Endothelial cell of umbilical vein (primary cell): ENCODE results near the gene RFNG. TPM values are rescaled to one million over a fixed set of nuclear protein-coding genes. Genes with fewer than 3 reads are reported as not detected.

ENCODE experiments used
- BruUV-seq: library from RNA; stranded (reverse); fragments of 400-500 nt; replicated peaks from 2 replicates; lab custom pipeline; 2021; lab: Mats Ljungman, UMichigan
- CTCF ChIA-PET: fragments of 300-600, 350-600 bp; sonication (Branson Sonifier 250); formaldehyde crosslinking; loops from one replicate; lab custom pipeline; 2021; ENCODE audit warnings: antibody characterized with exemption, inconsistent platforms; lab: Charles Lee
- POLR2A ChIA-PET: fragments of 300-600, 350-600 bp; sonication (Branson Sonifier 250); formaldehyde crosslinking; loops from one replicate; lab custom pipeline; 2021; ENCODE audit warnings: antibody characterized with exemption, inconsistent platforms; lab: Charles Lee
- DNase-seq: peaks from one replicate; pipeline ENCODE4 v3.0.0-alpha.2; 2011; ENCODE audit warnings: low read depth, low spot score
- FAIRE-seq: peaks from 2 replicates; lab custom pipeline; 2011; peaks lifted over from hg19 to GRCh38; lab: Jason Lieb, UNC
- H2AFZ ChIP-seq: 2 replicates; pipeline ENCODE4 v1.6.0; 2012; ENCODE audit warnings: low read depth, low read length, control low read depth, inconsistent platforms
- H3K27ac ChIP-seq: 2 replicates; pipeline ENCODE4 v1.5.1; 2011; ENCODE audit warnings: low read depth, mild to moderate bottlenecking, control low read depth, low read length, moderate library complexity; ENCODE audit not compliant: insufficient read depth
- H3K27me3 ChIP-seq, 2 experiments: 2 replicates each; pipeline versions ENCODE4 v1.6.0 to v1.6.1; 2011; ENCODE audit warnings: low read length in 2 of 2, mixed read lengths in 1 of 2; ENCODE audit not compliant: control insufficient read depth in 2 of 2, insufficient read depth in 2 of 2
- H3K36me3 ChIP-seq, 2 experiments: 2 replicates in 1 of 2; 3 replicates in 1 of 2; pipeline ENCODE4 v1.5.1; 2011; ENCODE audit warnings: low read length in 2 of 2, mild to moderate bottlenecking in 1 of 2, moderate library complexity in 1 of 2; ENCODE audit not compliant: control insufficient read depth in 2 of 2, insufficient read depth in 2 of 2; ENCODE audit errors: extremely low read depth in 1 of 2
- H3K4me1 ChIP-seq: 3 replicates; pipeline ENCODE4 v1.5.1; 2011; ENCODE audit warnings: mild to moderate bottlenecking, low read length; ENCODE audit not compliant: control insufficient read depth, insufficient read depth; ENCODE audit errors: extremely low read depth
- H3K4me2 ChIP-seq: 2 replicates; pipeline ENCODE4 v1.6.1; 2011; ENCODE audit warnings: low read length, control low read depth, mixed read lengths; ENCODE audit not compliant: insufficient read depth
- H3K4me3 ChIP-seq, 3 experiments: fragments of 200-600 bp in 1 of 3; sonication (generic), shearing (Covaris generic) in 1 of 3; replicated peaks in 1 of 3; 2 replicates each; pipeline ENCODE4 v1.5.1; 2011 to 2016; ENCODE audit warnings: control low read depth in 3 of 3, low read length in 3 of 3, mild to moderate bottlenecking in 2 of 3, inconsistent platforms in 1 of 3, low read depth in 1 of 3, moderate library complexity in 1 of 3; ENCODE audit not compliant: insufficient read depth in 1 of 3
- H3K79me2 ChIP-seq: 2 replicates; pipeline ENCODE4 v1.6.0; 2012; ENCODE audit warnings: low read length, inconsistent platforms; ENCODE audit not compliant: control insufficient read depth, insufficient read depth
- H3K9ac ChIP-seq: replicated peaks from 2 replicates; pipeline ENCODE3; 2011; ENCODE audit warnings: low read length, control low read depth; ENCODE audit not compliant: insufficient read depth; ENCODE audit errors: extremely low read depth
- H3K9me1 ChIP-seq: replicated peaks from 3 replicates; pipeline ENCODE4 v1.6.0; 2011; ENCODE audit warnings: mild to moderate bottlenecking, low read length; ENCODE audit not compliant: control insufficient read depth, insufficient read depth; ENCODE audit errors: extremely low read depth
- H3K9me3 ChIP-seq: replicated peaks from 2 replicates; pipeline ENCODE4 v1.5.1; 2012; ENCODE audit warnings: low read length, inconsistent platforms; ENCODE audit not compliant: control insufficient read depth, insufficient read depth
- H4K20me1 ChIP-seq: replicated peaks from 2 replicates; pipeline ENCODE3; 2011; ENCODE audit warnings: mild to moderate bottlenecking, low read length; ENCODE audit not compliant: control insufficient read depth, insufficient read depth; ENCODE audit errors: extremely low read depth
- CTCF ChIP-seq, 2 donors: IDR thresholded peaks; 1 replicate in 1 of 2; 2 replicates in 1 of 2; pipeline ENCODE4 v1.5.1; 2011; ENCODE audit warnings: low read length in 2 of 2, mild to moderate bottlenecking in 2 of 2, moderate library complexity in 2 of 2, control low read depth in 1 of 2, inconsistent platforms in 1 of 2, low read depth in 1 of 2; ENCODE audit not compliant: insufficient read depth in 1 of 2; ENCODE audit errors: extremely low read depth in 1 of 2
- EZH2 ChIP-seq: IDR thresholded peaks from 2 replicates; pipeline ENCODE4 v1.6.1; 2012; ENCODE audit warnings: borderline replicate concordance, low read depth, mild to moderate bottlenecking, moderate library complexity, low read length, inconsistent platforms; ENCODE audit not compliant: severe bottlenecking
- FOS ChIP-seq: IDR thresholded peaks from 2 replicates; pipeline ENCODE4 v1.6.1; 2011; ENCODE audit warnings: mild to moderate bottlenecking, low read length, moderate library complexity, borderline replicate concordance; ENCODE audit not compliant: insufficient read depth
- GATA2 ChIP-seq: IDR thresholded peaks from 2 replicates; pipeline ENCODE4 v1.7.0; 2011; ENCODE audit warnings: low read depth, mild to moderate bottlenecking, moderate library complexity, mixed read lengths, low read length; ENCODE audit not compliant: insufficient read length, insufficient read depth
- JUN ChIP-seq: IDR thresholded peaks from 2 replicates; pipeline ENCODE4 v1.6.1; 2011; ENCODE audit warnings: borderline replicate concordance, low read depth; ENCODE audit not compliant: insufficient read length, insufficient read depth
- MAX ChIP-seq: IDR thresholded peaks from 2 replicates; pipeline ENCODE4 v1.6.1; 2011; ENCODE audit not compliant: insufficient read depth, insufficient read length
- MYC ChIP-seq: IDR thresholded peaks from one replicate; pipeline ENCODE4 v1.6.1; 2011; ENCODE audit warnings: mild to moderate bottlenecking, low read depth, low read length
- POLR2A ChIP-seq: IDR thresholded peaks from 2 replicates; pipeline ENCODE4 v1.6.1; 2012; ENCODE audit warnings: low read depth, mild to moderate bottlenecking, control low read depth, low read length
- POLR2AphosphoS5 ChIP-seq: IDR thresholded peaks from 2 replicates; pipeline ENCODE4 v1.6.1; 2012; ENCODE audit warnings: low read depth, mild to moderate bottlenecking, control low read depth, low read length, moderate library complexity; ENCODE audit not compliant: insufficient read depth
- dilution Hi-C: fragments of 300-500 bp; cut with MboI; formaldehyde crosslinking; loops from one replicate; pipeline ENCODE4 v1.15.0; 2019; ENCODE audit warnings: low sequenced_read_pairs; ENCODE audit not compliant: extremely low pct_ligation_motif_present
- intact Hi-C: fragments of 100-400 bp; cut with micrococcal nuclease; formaldehyde crosslinking; loops from one replicate; pipeline ENCODE4 v1.10.0; 2022
- polyA plus RNA-seq, 4 experiments: library from polyadenylated mRNA; depleted of rRNA in 3 of 4; stranded (reverse) in 3 of 4; unstranded in 1 of 4; fragments of >200 nt; gene quantifications; 2 replicates each; pipeline versions ENCODE4 v1.2.1 to v1.2.3, GENCODE V29; 2011 to 2012; ENCODE audit warnings: missing spikeins in 1 of 4
- total RNA-seq: library from RNA; stranded (reverse); gene quantifications from 2 replicates; pipeline ENCODE4 v1.2.3, GENCODE V29; 2021

Gene RFNG
- total and polyA plus RNA-seq, 2 donors (not counting 3 experiments of a cell fraction or from before 2014, with no cell fraction given): 33.7 to 40.0 TPM

GRCh38 chr17:82008941-82009405, 42.6 kb downstream of the RFNG start:
- H3K9me1 ChIP-seq: no peaks in the 10 kb centered on the region
- FAIRE-seq (no peak), DNase-seq (no peak)
- ChIA-PET CTCF (interaction anchor here (0.8 to 1.6 kb wide), 3 partner anchors 11 to 49 kb away, joined by 3 to 7 read pairs (median 3); no protein-coding TSS in a partner anchor), POLR2A (no interaction called here)
- H3K4me3 ChIP-seq: no peak overlapping the region
- peaks cover 4% of the 10 kb centered on the region for H3K4me1 ChIP-seq
- H4K20me1 ChIP-seq: no peaks in the 10 kb centered on the region
- no peaks in the 10 kb centered on the region for H3K27me3 ChIP-seq
- H3K79me2 ChIP-seq: no peaks in the 10 kb centered on the region
- TF ChIP-seq JUN: no peak
- no peak for TF ChIP-seq POLR2A
- no peak for TF ChIP-seq FOS
- TF ChIP-seq CTCF (IDR thresholded peaks at IDR 0.05; ENCODE audit: extremely low read depth in 1 of 2, insufficient read depth in 1 of 2, low read depth in 1 of 2, low read length in 2 of 2): no peak
- no peak for TF ChIP-seq MYC
- TF ChIP-seq MAX: no peak
- no peak for TF ChIP-seq GATA2
- TF ChIP-seq POLR2AphosphoS5: no peak
- TF ChIP-seq EZH2: no peak
- no peaks in the 10 kb centered on the region for H3K36me3 ChIP-seq
- H3K27ac ChIP-seq: no peak overlapping the region
- H3K4me2 ChIP-seq: no peak overlapping the region
- no peak overlapping the region for H2AFZ ChIP-seq
- intact Hi-C loops (no loop called here), dilution Hi-C loops (no loop called here)
- H3K9ac ChIP-seq: no peak overlapping the region
- H3K9me3 ChIP-seq: no peaks in the 10 kb centered on the region
- BruUV-seq: no TSS peak
